HepG2 (cell line): ENCODE measurements around the gene MEAF6. TPM values are rescaled to one million over a fixed set of nuclear protein-coding genes. Genes with fewer than 3 reads are reported as not detected.

Source experiments
- ASH2L ChIP-seq: fragments of 300-600, 200-600 bp; sonication (generic); IDR thresholded peaks from 2 replicates; pipeline ENCODE4 v1.7.0; 2017; ENCODE audit warnings: low read depth, mild to moderate bottlenecking, moderate library complexity, mixed read lengths, low read length; ENCODE audit not compliant: insufficient read length
- BORCS8-MEF2B ChIP-seq: sonication (generic); formaldehyde crosslinking; IDR thresholded peaks from 2 replicates; pipeline ENCODE4 v1.8.0; 2022; ENCODE audit warnings: mild to moderate bottlenecking, missing genetic modification reagents
- ELF1 ChIP-seq: sonication (generic); formaldehyde crosslinking; IDR thresholded peaks from 2 replicates; pipeline ENCODE4 v1.4.0; 2020; ENCODE audit warnings: missing genetic modification reagents
- FLYWCH1 ChIP-seq: sonication (generic); formaldehyde crosslinking; IDR thresholded peaks from 2 replicates; pipeline ENCODE4 v1.8.1; 2023; ENCODE audit warnings: mild to moderate bottlenecking, missing genetic modification reagents
- FOXO1 ChIP-seq: sonication (generic); formaldehyde crosslinking; IDR thresholded peaks from 2 replicates; pipeline ENCODE4 v1.4.0; 2020; ENCODE audit warnings: missing genetic modification reagents
- HMG20A ChIP-seq: IDR thresholded peaks from 2 replicates; pipeline ENCODE4 v1.6.1; 2016; ENCODE audit warnings: borderline replicate concordance
- MED1 ChIP-seq: sonication (generic); formaldehyde crosslinking; IDR thresholded peaks from 2 replicates; pipeline ENCODE4 v1.4.0; 2020; ENCODE audit warnings: missing genetic modification reagents
- MXI1 ChIP-seq: IDR thresholded peaks from 3 replicates; pipeline ENCODE4 v1.6.1; 2012; ENCODE audit warnings: low read depth, low read length, inconsistent platforms, borderline replicate concordance
- ZNF136 ChIP-seq: sonication (generic); formaldehyde crosslinking; IDR thresholded peaks from 2 replicates; pipeline ENCODE4 v1.8.1; 2022; ENCODE audit warnings: low read depth, mild to moderate bottlenecking, moderate library complexity, missing genetic modification reagents
- ZNF501 ChIP-seq: sonication (generic); formaldehyde crosslinking; IDR thresholded peaks from 2 replicates; pipeline ENCODE4 v1.5.1; 2020; ENCODE audit warnings: mild to moderate bottlenecking, moderate library complexity, missing genetic modification reagents
- polyA plus RNA-seq, 8 experiments: library from polyadenylated mRNA; depleted of rRNA in 3 of 8; stranded (reverse) in 7 of 8; unstranded in 1 of 8; fragments of >200 nt; fragmentation: Illumina TruSeq in 4 of 8; extraction: Trizol in 4 of 8; gene quantifications; 2 replicates each; pipeline versions ENCODE4 v1.2.1 to v1.2.3, GENCODE V29; 2011 to 2016; ENCODE audit warnings: low read depth in 4 of 8, missing spikeins in 1 of 8, mixed read lengths in 1 of 8; ENCODE audit not compliant: insufficient read depth in 1 of 8
- total RNA-seq, 5 experiments: library from RNA; depleted of rRNA; stranded (reverse); fragments of >200 nt; fragmentation: Illumina TruSeq; extraction: Trizol; gene quantifications; 2 replicates each; pipeline ENCODE4 v1.2.3, GENCODE V29; 2016; ENCODE audit warnings: low read depth in 1 of 5
- TF ChIP-seq, protein P1 (sequence below): sonication (generic); formaldehyde crosslinking; IDR thresholded peaks from 2 replicates; pipeline ENCODE4 v1.4.0; 2020; ENCODE audit warnings: missing genetic modification reagents
- TF ChIP-seq, protein P2 (sequence below): sonication (generic); formaldehyde crosslinking; IDR thresholded peaks from 2 replicates; pipeline ENCODE4 v1.5.1; 2020; ENCODE audit warnings: mild to moderate bottlenecking, missing genetic modification reagents, borderline replicate concordance
- TF ChIP-seq, protein P3 (sequence below), 2 experiments: sonication (generic) in 1 of 2; formaldehyde crosslinking in 1 of 2; IDR thresholded peaks; 2 replicates each; pipeline versions ENCODE4 v1.4.0 to v1.6.1; 2016 to 2020; ENCODE audit warnings: borderline replicate concordance in 1 of 2, low read depth in 1 of 2, mild to moderate bottlenecking in 1 of 2, missing genetic modification reagents in 1 of 2
- TF ChIP-seq, protein P4 (sequence below): IDR thresholded peaks from 2 replicates; pipeline ENCODE4 v1.6.1; 2016; ENCODE audit warnings: missing genetic modification reagents, missing compliant biosample characterization

Gene MEAF6
- total and polyA plus RNA-seq, 2 of the 13 experiments (the other 11 are each of a cell fraction or from before 2014, with no cell fraction given), result 29.5 to 45.6 TPM

DNA sequence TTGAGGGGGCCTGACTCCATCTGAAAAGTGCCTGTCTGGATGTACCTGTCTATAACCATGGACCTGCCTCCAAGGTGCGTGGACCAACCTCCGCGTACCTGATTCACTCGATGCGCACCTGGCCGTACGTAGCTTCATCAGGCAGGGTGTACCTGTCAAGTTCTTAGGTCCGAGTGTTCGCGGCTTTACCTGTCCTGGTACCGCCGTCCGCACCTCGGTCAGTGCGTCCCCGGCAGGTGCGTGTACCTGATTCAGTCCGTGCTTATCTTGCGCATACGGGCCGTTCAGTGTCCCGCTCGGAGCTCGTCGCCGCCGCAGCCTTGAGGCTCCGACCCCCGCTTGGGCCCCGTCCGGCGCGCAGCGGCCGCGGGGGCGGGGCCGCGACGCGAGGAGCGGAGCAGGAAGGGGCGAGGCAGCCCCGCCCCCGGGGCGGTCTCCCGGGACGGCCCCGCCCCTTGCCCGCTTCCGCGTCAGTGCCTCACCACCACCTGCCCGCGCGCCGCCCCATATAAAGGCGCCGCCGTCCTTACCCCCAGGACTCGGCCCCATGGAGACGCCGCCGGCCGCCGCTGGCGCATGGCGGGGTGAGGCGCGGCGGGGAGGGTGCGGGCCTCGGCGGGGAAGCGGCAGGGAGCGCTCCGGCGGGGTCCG is 40.4 kb downstream of the MEAF6 start, which contains the start of gene ZC3H12A (continued):
- peak; percentile 81; the same call in 1 of the 3 replicates for TF ChIP-seq MXI1
- peak; percentile 62; the same call in 1 of the 2 replicates for TF ChIP-seq MED1 (CRISPR knock-in tag)
- peak; percentile 46 for TF ChIP-seq ASH2L
- TF ChIP-seq, protein P1, sequence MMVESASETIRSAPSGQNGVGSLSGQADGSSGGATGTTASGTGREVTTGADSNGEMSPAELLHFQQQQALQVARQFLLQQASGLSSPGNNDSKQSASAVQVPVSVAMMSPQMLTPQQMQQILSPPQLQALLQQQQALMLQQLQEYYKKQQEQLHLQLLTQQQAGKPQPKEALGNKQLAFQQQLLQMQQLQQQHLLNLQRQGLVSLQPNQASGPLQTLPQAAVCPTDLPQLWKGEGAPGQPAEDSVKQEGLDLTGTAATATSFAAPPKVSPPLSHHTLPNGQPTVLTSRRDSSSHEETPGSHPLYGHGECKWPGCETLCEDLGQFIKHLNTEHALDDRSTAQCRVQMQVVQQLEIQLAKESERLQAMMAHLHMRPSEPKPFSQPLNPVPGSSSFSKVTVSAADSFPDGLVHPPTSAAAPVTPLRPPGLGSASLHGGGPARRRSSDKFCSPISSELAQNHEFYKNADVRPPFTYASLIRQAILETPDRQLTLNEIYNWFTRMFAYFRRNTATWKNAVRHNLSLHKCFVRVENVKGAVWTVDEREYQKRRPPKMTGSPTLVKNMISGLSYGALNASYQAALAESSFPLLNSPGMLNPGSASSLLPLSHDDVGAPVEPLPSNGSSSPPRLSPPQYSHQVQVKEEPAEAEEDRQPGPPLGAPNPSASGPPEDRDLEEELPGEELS (CRISPR knock-in tag), result 0 out of 2 replicates have a peak, but pooled peaks have one; percentile 3
- TF ChIP-seq, protein P2, sequence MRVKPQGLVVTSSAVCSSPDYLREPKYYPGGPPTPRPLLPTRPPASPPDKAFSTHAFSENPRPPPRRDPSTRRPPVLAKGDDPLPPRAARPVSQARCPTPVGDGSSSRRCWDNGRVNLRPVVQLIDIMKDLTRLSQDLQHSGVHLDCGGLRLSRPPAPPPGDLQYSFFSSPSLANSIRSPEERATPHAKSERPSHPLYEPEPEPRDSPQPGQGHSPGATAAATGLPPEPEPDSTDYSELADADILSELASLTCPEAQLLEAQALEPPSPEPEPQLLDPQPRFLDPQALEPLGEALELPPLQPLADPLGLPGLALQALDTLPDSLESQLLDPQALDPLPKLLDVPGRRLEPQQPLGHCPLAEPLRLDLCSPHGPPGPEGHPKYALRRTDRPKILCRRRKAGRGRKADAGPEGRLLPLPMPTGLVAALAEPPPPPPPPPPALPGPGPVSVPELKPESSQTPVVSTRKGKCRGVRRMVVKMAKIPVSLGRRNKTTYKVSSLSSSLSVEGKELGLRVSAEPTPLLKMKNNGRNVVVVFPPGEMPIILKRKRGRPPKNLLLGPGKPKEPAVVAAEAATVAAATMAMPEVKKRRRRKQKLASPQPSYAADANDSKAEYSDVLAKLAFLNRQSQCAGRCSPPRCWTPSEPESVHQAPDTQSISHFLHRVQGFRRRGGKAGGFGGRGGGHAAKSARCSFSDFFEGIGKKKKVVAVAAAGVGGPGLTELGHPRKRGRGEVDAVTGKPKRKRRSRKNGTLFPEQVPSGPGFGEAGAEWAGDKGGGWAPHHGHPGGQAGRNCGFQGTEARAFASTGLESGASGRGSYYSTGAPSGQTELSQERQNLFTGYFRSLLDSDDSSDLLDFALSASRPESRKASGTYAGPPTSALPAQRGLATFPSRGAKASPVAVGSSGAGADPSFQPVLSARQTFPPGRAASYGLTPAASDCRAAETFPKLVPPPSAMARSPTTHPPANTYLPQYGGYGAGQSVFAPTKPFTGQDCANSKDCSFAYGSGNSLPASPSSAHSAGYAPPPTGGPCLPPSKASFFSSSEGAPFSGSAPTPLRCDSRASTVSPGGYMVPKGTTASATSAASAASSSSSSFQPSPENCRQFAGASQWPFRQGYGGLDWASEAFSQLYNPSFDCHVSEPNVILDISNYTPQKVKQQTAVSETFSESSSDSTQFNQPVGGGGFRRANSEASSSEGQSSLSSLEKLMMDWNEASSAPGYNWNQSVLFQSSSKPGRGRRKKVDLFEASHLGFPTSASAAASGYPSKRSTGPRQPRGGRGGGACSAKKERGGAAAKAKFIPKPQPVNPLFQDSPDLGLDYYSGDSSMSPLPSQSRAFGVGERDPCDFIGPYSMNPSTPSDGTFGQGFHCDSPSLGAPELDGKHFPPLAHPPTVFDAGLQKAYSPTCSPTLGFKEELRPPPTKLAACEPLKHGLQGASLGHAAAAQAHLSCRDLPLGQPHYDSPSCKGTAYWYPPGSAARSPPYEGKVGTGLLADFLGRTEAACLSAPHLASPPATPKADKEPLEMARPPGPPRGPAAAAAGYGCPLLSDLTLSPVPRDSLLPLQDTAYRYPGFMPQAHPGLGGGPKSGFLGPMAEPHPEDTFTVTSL, result no peak
- TF ChIP-seq ZNF136 (CRISPR knock-in tag), result no peak
- TF ChIP-seq, protein P3, sequence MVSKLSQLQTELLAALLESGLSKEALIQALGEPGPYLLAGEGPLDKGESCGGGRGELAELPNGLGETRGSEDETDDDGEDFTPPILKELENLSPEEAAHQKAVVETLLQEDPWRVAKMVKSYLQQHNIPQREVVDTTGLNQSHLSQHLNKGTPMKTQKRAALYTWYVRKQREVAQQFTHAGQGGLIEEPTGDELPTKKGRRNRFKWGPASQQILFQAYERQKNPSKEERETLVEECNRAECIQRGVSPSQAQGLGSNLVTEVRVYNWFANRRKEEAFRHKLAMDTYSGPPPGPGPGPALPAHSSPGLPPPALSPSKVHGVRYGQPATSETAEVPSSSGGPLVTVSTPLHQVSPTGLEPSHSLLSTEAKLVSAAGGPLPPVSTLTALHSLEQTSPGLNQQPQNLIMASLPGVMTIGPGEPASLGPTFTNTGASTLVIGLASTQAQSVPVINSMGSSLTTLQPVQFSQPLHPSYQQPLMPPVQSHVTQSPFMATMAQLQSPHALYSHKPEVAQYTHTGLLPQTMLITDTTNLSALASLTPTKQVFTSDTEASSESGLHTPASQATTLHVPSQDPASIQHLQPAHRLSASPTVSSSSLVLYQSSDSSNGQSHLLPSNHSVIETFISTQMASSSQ (IDR thresholded peaks at IDR 0.05; ENCODE audit: low read depth), result no peak
- TF ChIP-seq, protein P3 (CRISPR knock-in tag; IDR thresholded peaks at IDR 0.05; ENCODE audit: borderline replicate concordance), result no peak
- TF ChIP-seq FOXO1 (CRISPR knock-in tag), result no peak; the same call in 1 of the 2 replicates
- no peak for TF ChIP-seq HMG20A (CRISPR knock-in tag)
- no peak for TF ChIP-seq FLYWCH1
- TF ChIP-seq ELF1 (CRISPR knock-in tag), result peak; percentile 75
- TF ChIP-seq ZNF501 (CRISPR knock-in tag), result no peak
- TF ChIP-seq, protein P4, sequence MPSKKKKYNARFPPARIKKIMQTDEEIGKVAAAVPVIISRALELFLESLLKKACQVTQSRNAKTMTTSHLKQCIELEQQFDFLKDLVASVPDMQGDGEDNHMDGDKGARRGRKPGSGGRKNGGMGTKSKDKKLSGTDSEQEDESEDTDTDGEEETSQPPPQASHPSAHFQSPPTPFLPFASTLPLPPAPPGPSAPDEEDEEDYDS (CRISPR knock-in tag), result peak; percentile 96
- no peak; the same call in 1 of the 2 replicates for TF ChIP-seq BORCS8-MEF2B (CRISPR knock-in tag)
